ENCODE results near the gene OR2B6.
"Not testable (repeated sequence)": the region's sequence is repeated elsewhere in the genome, so short reads cannot be mapped to it uniquely, and the experiment has no call there.

The OR2B6 gene

DNA sequence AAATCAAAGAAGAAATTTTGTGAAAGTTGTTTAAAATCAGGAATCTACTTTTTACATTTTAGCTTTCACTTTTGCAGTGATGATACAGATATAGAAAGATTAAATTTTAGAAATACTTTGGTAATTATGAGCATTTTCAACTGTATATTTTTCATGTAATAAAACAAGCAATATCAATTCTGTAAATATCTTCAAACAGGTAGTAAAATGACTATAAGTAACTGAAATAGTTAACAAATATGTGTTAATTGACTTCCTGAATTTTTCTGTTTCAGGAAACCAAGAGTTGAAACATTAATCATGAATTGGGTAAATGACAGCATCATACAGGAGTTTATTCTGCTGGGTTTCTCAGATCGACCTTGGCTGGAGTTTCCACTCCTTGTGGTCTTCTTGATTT lies at the start of gene OR2B6:
Gene OR2B6 (plus strand): TSS at position 301 of the 400 bp plus-strand sequence. CDS start 0 bp downstream, at position 301.
- Histone ChIP-seq H3K27ac (ENCODE audit: low read depth, low read length) (no peak within 1 kb of the TSS), H3K9ac (ENCODE audit: low read depth in 1 of 2, low read length in 2 of 2) (no peak within 1 kb of the TSS), H3K27me3 (ENCODE audit: control insufficient read depth in 1 of 2, insufficient read depth in 2 of 2, low read length in 2 of 2) (peaks cover 0 to 12% of the 10 kb centered on the region in 2 donors), H3K4me1 (ENCODE audit: control insufficient read depth in 1 of 2, insufficient read depth in 2 of 2, low read length in 2 of 2) (no peaks in the 10 kb centered on the region), H3K36me3 (ENCODE audit: control insufficient read depth in 1 of 2, insufficient read depth in 2 of 2, low read length in 2 of 2) (no peaks in the 10 kb centered on the region), H3K9me3 (ENCODE audit: control insufficient read depth in 1 of 2, low read length in 2 of 2) (no peaks in the 10 kb centered on the region), H3K4me3 (ENCODE audit: low read depth in 1 of 2, low read length in 2 of 2) (no peak within 1 kb of the TSS)

- Histone ChIP-seq H3K36me3 (ENCODE audit: control insufficient read depth in 1 of 2, insufficient read depth in 2 of 2, low read length in 2 of 2) (no peaks in the 10 kb centered on the region), H3K27me3 (ENCODE audit: control insufficient read depth in 1 of 2, insufficient read depth in 2 of 2, low read length in 2 of 2) (no peaks in the 10 kb centered on the region), H3K9ac (ENCODE audit: low read depth in 1 of 2, low read length in 2 of 2) (no peak overlapping the region), H3K9me3 (ENCODE audit: control insufficient read depth in 1 of 2, low read length in 2 of 2) (no peaks in the 10 kb centered on the region), H3K27ac (ENCODE audit: low read depth, low read length) (no peak overlapping the region), H3K4me3 (ENCODE audit: low read depth in 1 of 2, low read length in 2 of 2) (no peak overlapping the region), H3K4me1 (ENCODE audit: control insufficient read depth in 1 of 2, insufficient read depth in 2 of 2, low read length in 2 of 2) (no peaks in the 10 kb centered on the region)
Measured at GRCh38 chr6:27908017-27908416, 49.0 kb upstream of the OR2B6 start.

DNA sequence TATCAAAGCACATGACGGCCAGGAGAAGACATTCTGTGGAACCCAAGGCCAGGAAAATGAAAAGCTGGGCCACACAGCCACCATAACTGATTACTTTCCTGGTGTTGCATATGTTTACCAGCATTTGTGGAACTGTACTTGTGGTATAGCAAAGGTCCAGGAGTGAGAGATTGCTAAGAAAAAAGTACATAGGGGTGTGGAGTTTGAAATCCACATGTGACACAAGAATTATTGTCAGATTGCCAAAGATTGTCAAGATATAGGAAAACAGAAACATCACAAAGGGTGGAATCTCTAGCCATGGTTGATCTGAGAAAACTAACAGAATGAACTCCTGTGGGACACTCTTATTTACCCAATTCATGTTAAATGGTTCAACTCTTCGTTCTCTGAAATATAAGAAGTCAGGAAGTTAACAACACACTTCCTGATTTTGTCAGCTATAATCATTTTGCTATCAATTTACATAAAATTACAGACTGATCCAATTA lies 45.0 kb upstream of the OR2B6 start, which contains the start of gene OR2B2:
Gene OR2B2 (minus strand): TSS at position 441 of the 491 bp plus-strand sequence. CDS start 77 bp downstream, at position 364.
- H3K36me3 ChIP-seq (ENCODE audit: control insufficient read depth in 1 of 2, insufficient read depth in 2 of 2, low read length in 2 of 2): no peaks in the 10 kb centered on the region
- H3K9me3 ChIP-seq (ENCODE audit: control insufficient read depth in 1 of 2, low read length in 2 of 2): no peaks in the 10 kb centered on the region
- no peak within 1 kb of the TSS for H3K27ac ChIP-seq (ENCODE audit: low read depth, low read length)
- H3K4me1 ChIP-seq (ENCODE audit: control insufficient read depth in 1 of 2, insufficient read depth in 2 of 2, low read length in 2 of 2): no peaks in the 10 kb centered on the region
- no peak within 1 kb of the TSS for H3K9ac ChIP-seq (ENCODE audit: low read depth in 1 of 2, low read length in 2 of 2)
- no peaks in the 10 kb centered on the region for H3K27me3 ChIP-seq (ENCODE audit: control insufficient read depth in 1 of 2, insufficient read depth in 2 of 2, low read length in 2 of 2)
- H3K4me3 ChIP-seq (ENCODE audit: low read depth in 1 of 2, low read length in 2 of 2): no peak within 1 kb of the TSS

GRCh38 chr6:27922949-27923348 lies 34.1 kb upstream of the OR2B6 start:
- H3K36me3 ChIP-seq (ENCODE audit: control insufficient read depth in 1 of 2, insufficient read depth in 2 of 2, low read length in 2 of 2): no peaks in the 10 kb centered on the region
- H3K9me3 ChIP-seq (ENCODE audit: control insufficient read depth in 1 of 2, low read length in 2 of 2): no peaks in the 10 kb centered on the region
- no peak overlapping the region for H3K27ac ChIP-seq (ENCODE audit: low read depth, low read length)
- no peaks in the 10 kb centered on the region for H3K27me3 ChIP-seq (ENCODE audit: control insufficient read depth in 1 of 2, insufficient read depth in 2 of 2, low read length in 2 of 2)
- no peak overlapping the region for H3K9ac ChIP-seq (ENCODE audit: low read depth in 1 of 2, low read length in 2 of 2)
- no peaks in the 10 kb centered on the region for H3K4me1 ChIP-seq (ENCODE audit: control insufficient read depth in 1 of 2, insufficient read depth in 2 of 2, low read length in 2 of 2)
- no peak overlapping the region for H3K4me3 ChIP-seq (ENCODE audit: low read depth in 1 of 2, low read length in 2 of 2)

- no peaks in the 10 kb centered on the region for H3K27me3 ChIP-seq (ENCODE audit: control insufficient read depth in 1 of 2, insufficient read depth in 2 of 2, low read length in 2 of 2)
- H3K27ac ChIP-seq (ENCODE audit: low read depth, low read length): no peak overlapping the region
- H3K4me3 ChIP-seq (ENCODE audit: low read depth in 1 of 2, low read length in 2 of 2): no peak overlapping the region
- H3K9ac ChIP-seq (ENCODE audit: low read depth in 1 of 2, low read length in 2 of 2): no peak overlapping the region
- no peaks in the 10 kb centered on the region for H3K9me3 ChIP-seq (ENCODE audit: control insufficient read depth in 1 of 2, low read length in 2 of 2)
- H3K36me3 ChIP-seq (ENCODE audit: control insufficient read depth in 1 of 2, insufficient read depth in 2 of 2, low read length in 2 of 2): no peaks in the 10 kb centered on the region
- no peaks in the 10 kb centered on the region for H3K4me1 ChIP-seq (ENCODE audit: control insufficient read depth in 1 of 2, insufficient read depth in 2 of 2, low read length in 2 of 2)
Measured at GRCh38 chr6:27924179-27924578, 32.9 kb upstream of the OR2B6 start.

- not testable (repeated sequence) for H3K27me3 ChIP-seq (ENCODE audit: control insufficient read depth in 1 of 2, insufficient read depth in 2 of 2, low read length in 2 of 2); H3K4me1 ChIP-seq (ENCODE audit: control insufficient read depth in 1 of 2, insufficient read depth in 2 of 2, low read length in 2 of 2); H3K9ac ChIP-seq (ENCODE audit: low read depth in 1 of 2, low read length in 2 of 2); H3K36me3 ChIP-seq (ENCODE audit: control insufficient read depth in 1 of 2, insufficient read depth in 2 of 2, low read length in 2 of 2); H3K4me3 ChIP-seq (ENCODE audit: low read depth in 1 of 2, low read length in 2 of 2); H3K9me3 ChIP-seq (ENCODE audit: control insufficient read depth in 1 of 2, low read length in 2 of 2); H3K27ac ChIP-seq (ENCODE audit: low read depth, low read length)
Measured at GRCh38 chr6:27928041-27928440, 29.0 kb upstream of the OR2B6 start.

- H3K4me1 ChIP-seq (ENCODE audit: control insufficient read depth in 1 of 2, insufficient read depth in 2 of 2, low read length in 2 of 2); H3K9ac ChIP-seq (ENCODE audit: low read depth in 1 of 2, low read length in 2 of 2): not testable (repeated sequence)
Measured at GRCh38 chr6:27929930-27930329, 27.1 kb upstream of the OR2B6 start.

DNA sequence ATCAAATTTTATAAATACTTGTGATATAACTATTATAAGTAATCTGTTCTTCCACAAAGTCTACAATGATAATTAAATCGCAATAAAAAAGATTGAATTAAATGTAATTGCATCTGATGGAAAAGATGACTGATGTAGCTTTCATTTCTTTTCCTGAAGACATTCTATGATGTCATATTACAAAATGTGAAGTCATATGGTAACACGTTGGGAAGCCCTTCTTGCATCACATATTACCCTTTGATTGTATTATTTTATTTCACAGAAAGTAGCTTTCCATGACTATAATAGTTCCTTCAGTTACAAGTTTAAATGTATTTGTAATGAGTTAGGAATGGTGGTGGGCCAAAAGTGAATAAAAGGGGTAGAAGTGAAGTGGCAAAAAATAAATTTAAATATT lies 25.8 kb upstream of the OR2B6 start:
- H3K9me3 ChIP-seq (ENCODE audit: control insufficient read depth in 1 of 2, low read length in 2 of 2): no peaks in the 10 kb centered on the region
- H3K9ac ChIP-seq (ENCODE audit: low read depth in 1 of 2, low read length in 2 of 2): no peak overlapping the region
- no peak overlapping the region for H3K27ac ChIP-seq (ENCODE audit: low read depth, low read length)
- H3K36me3 ChIP-seq (ENCODE audit: control insufficient read depth in 1 of 2, insufficient read depth in 2 of 2, low read length in 2 of 2): no peaks in the 10 kb centered on the region
- H3K4me3 ChIP-seq (ENCODE audit: low read depth in 1 of 2, low read length in 2 of 2): no peak overlapping the region
- no peaks in the 10 kb centered on the region for H3K4me1 ChIP-seq (ENCODE audit: control insufficient read depth in 1 of 2, insufficient read depth in 2 of 2, low read length in 2 of 2)
- H3K27me3 ChIP-seq (ENCODE audit: control insufficient read depth in 1 of 2, insufficient read depth in 2 of 2, low read length in 2 of 2): no peaks in the 10 kb centered on the region

More at GRCh38 chr6:27929930-27930329, 27.1 kb upstream of the OR2B6 start:
- not testable (repeated sequence) for H3K4me3 ChIP-seq (ENCODE audit: low read depth in 1 of 2, low read length in 2 of 2); H3K27ac ChIP-seq (ENCODE audit: low read depth, low read length); H3K9me3 ChIP-seq (ENCODE audit: control insufficient read depth in 1 of 2, low read length in 2 of 2); H3K27me3 ChIP-seq (ENCODE audit: control insufficient read depth in 1 of 2, insufficient read depth in 2 of 2, low read length in 2 of 2); H3K36me3 ChIP-seq (ENCODE audit: control insufficient read depth in 1 of 2, insufficient read depth in 2 of 2, low read length in 2 of 2)

DNA sequence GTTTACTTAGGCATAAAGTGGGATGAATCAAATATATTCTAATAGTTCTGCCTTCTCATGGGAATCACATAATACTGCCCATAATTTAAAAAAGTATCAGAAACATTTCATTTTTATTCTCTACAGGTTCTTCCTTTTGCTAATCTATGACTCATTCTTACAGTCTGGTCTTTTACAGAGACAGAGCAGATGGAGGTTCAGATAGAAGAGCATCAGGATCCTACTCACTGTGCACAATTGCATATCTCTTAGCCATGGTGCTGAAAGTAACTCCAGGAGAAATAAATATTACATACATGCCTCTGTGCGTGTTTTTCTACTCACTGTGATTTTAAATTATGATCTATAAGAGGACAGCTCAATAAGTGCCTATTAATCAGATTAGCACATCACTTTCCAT lies 16.3 kb upstream of the OR2B6 start:
- no peak overlapping the region for H3K9ac ChIP-seq (ENCODE audit: low read depth in 1 of 2, low read length in 2 of 2)
- no peak overlapping the region for H3K27ac ChIP-seq (ENCODE audit: low read depth, low read length)
- no peaks in the 10 kb centered on the region for H3K36me3 ChIP-seq (ENCODE audit: control insufficient read depth in 1 of 2, insufficient read depth in 2 of 2, low read length in 2 of 2)
- H3K4me1 ChIP-seq (ENCODE audit: control insufficient read depth in 1 of 2, insufficient read depth in 2 of 2, low read length in 2 of 2): no peaks in the 10 kb centered on the region
- H3K9me3 ChIP-seq (ENCODE audit: control insufficient read depth in 1 of 2, low read length in 2 of 2): no peaks in the 10 kb centered on the region
- H3K27me3 ChIP-seq (ENCODE audit: control insufficient read depth in 1 of 2, insufficient read depth in 2 of 2, low read length in 2 of 2): peaks cover 0 to 5% of the 10 kb centered on the region in 2 donors
- no peak overlapping the region for H3K4me3 ChIP-seq (ENCODE audit: low read depth in 1 of 2, low read length in 2 of 2)

DNA sequence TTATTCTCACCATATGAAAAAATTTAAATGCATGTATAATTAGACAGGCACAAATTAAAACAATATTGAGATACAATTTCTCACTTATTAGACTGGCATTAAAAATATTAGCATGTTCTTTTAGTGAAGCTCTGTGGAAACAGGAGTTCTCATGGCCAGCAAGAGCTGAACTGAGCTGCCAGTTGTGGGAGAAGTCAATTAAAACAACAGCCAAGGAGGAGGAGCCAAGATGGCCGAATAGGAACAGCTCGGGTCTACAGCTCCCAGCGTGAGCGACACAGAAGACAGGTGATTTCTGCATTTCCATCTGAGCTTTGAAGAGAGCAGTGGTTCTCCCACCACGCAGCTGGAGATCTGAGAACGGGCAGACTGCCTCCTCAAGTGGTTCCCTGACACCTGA lies 14.0 kb upstream of the OR2B6 start:
- H3K27ac ChIP-seq (ENCODE audit: low read depth, low read length); H3K4me1 ChIP-seq (ENCODE audit: control insufficient read depth in 1 of 2, insufficient read depth in 2 of 2, low read length in 2 of 2); H3K36me3 ChIP-seq (ENCODE audit: control insufficient read depth in 1 of 2, insufficient read depth in 2 of 2, low read length in 2 of 2); H3K9ac ChIP-seq (ENCODE audit: low read depth in 1 of 2, low read length in 2 of 2); H3K27me3 ChIP-seq (ENCODE audit: control insufficient read depth in 1 of 2, insufficient read depth in 2 of 2, low read length in 2 of 2); H3K9me3 ChIP-seq (ENCODE audit: control insufficient read depth in 1 of 2, low read length in 2 of 2); H3K4me3 ChIP-seq (ENCODE audit: low read depth in 1 of 2, low read length in 2 of 2): not testable (repeated sequence)

- H3K36me3 ChIP-seq (ENCODE audit: control insufficient read depth in 1 of 2, insufficient read depth in 2 of 2, low read length in 2 of 2): no peaks in the 10 kb centered on the region
- no peaks in the 10 kb centered on the region for H3K4me1 ChIP-seq (ENCODE audit: control insufficient read depth in 1 of 2, insufficient read depth in 2 of 2, low read length in 2 of 2)
- no peak overlapping the region for H3K27ac ChIP-seq (ENCODE audit: low read depth, low read length)
- H3K9ac ChIP-seq (ENCODE audit: low read depth in 1 of 2, low read length in 2 of 2): no peak overlapping the region
- no peak overlapping the region for H3K4me3 ChIP-seq (ENCODE audit: low read depth in 1 of 2, low read length in 2 of 2)
- peaks cover 0 to 15% of the 10 kb centered on the region in 2 donors for H3K27me3 ChIP-seq (ENCODE audit: control insufficient read depth in 1 of 2, insufficient read depth in 2 of 2, low read length in 2 of 2)
- H3K9me3 ChIP-seq (ENCODE audit: control insufficient read depth in 1 of 2, low read length in 2 of 2): peaks cover 0 to 3% of the 10 kb centered on the region in 2 donors
Measured at GRCh38 chr6:27948237-27948636, 8.8 kb upstream of the OR2B6 start.

Data from duodenal mucosa (tissue), 2 donors.